ENCODE data around the gene SLC16A12.
A peak's percentile ranks its signal among the peaks of the same experiment; 100 is the strongest.
"Not testable (repeated sequence)": the region's sequence is repeated elsewhere in the genome, so short reads cannot be mapped to it uniquely, and the experiment has no call there.

The SLC16A12 gene

GRCh38 chr10:89547853-89548513 lies 12.6 kb upstream of the SLC16A12 start:
- DNase-seq: no peak

GRCh38 chr10:89546651-89547050 lies 11.3 kb upstream of the SLC16A12 start:
- DNase-seq: not testable (repeated sequence)

- no peak for DNase-seq
Measured at GRCh38 chr10:89543841-89544240, 8.4 kb upstream of the SLC16A12 start.

- no peak for DNase-seq
Measured at GRCh38 chr10:89540420-89540949, 5.1 kb upstream of the SLC16A12 start.

- no peak for DNase-seq
Measured at GRCh38 chr10:89537364-89537763, 2.0 kb upstream of the SLC16A12 start.

- no peak for DNase-seq
Measured at GRCh38 chr10:89536013-89536354, 590 bp upstream of the SLC16A12 start.

GRCh38 chr10:89534826-89535166 lies 598 bp downstream of the SLC16A12 start:
- no peak for DNase-seq

GRCh38 chr10:89532476-89532875 lies 2.9 kb downstream of the SLC16A12 start:
- no peak for DNase-seq

- no peak for DNase-seq
Measured at GRCh38 chr10:89531359-89531758, 4.0 kb downstream of the SLC16A12 start.

GRCh38 chr10:89529711-89530110 lies 5.7 kb downstream of the SLC16A12 start:
- DNase-seq: not testable (repeated sequence)

- DNase-seq: no peak
Measured at GRCh38 chr10:89526358-89526757, 9.0 kb downstream of the SLC16A12 start.

GRCh38 chr10:89525556-89525955 lies 9.8 kb downstream of the SLC16A12 start:
- no peak for DNase-seq

- no peak for DNase-seq
Measured at GRCh38 chr10:89524279-89524678, 11.1 kb downstream of the SLC16A12 start.

GRCh38 chr10:89523274-89523673 lies 12.1 kb downstream of the SLC16A12 start:
- DNase-seq: no peak

GRCh38 chr10:89522463-89522862 lies 12.9 kb downstream of the SLC16A12 start:
- DNase-seq: no peak

- no peak for DNase-seq
Measured at GRCh38 chr10:89521368-89521767, 14.0 kb downstream of the SLC16A12 start.

GRCh38 chr10:89520706-89521105 lies 14.7 kb downstream of the SLC16A12 start:
- no peak for DNase-seq

GRCh38 chr10:89518876-89519842 lies 16.2 kb downstream of the SLC16A12 start:
- DNase-seq: no peak

- DNase-seq: no peak
Measured at GRCh38 chr10:89518108-89518507, 17.3 kb downstream of the SLC16A12 start.

GRCh38 chr10:89516149-89516832 lies 19.1 kb downstream of the SLC16A12 start:
- DNase-seq: peak; percentile 59

- DNase-seq: peak; percentile 33
Measured at GRCh38 chr10:89515031-89515841, 20.2 kb downstream of the SLC16A12 start.

GRCh38 chr10:89513206-89513605 lies 22.2 kb downstream of the SLC16A12 start:
- no peak for DNase-seq

Measured in femur (tissue), 1 donor.